GM10266 (cell line): ENCODE measurements around the gene ITK.
"Not testable (repeated sequence)": the region's sequence is repeated elsewhere in the genome, so short reads cannot be mapped to it uniquely, and the experiment has no call there.

ENCODE experiments used
- DNase-seq: peaks from one replicate; pipeline ENCODE4 v3.0.0; 2012; ENCODE audit errors: extremely low spot score
- CTCF ChIP-seq: IDR thresholded peaks from 2 replicates; pipeline ENCODE4 v1.5.1; 2012; ENCODE audit warnings: mild to moderate bottlenecking, low read depth; ENCODE audit not compliant: control insufficient read depth, insufficient read depth; ENCODE audit errors: missing control alignments

ITK gene

GRCh38 chr5:157233515-157233914, 52.9 kb downstream of the ITK start:
- DNase-seq, result no peak
- no peak for TF ChIP-seq CTCF

- no peak for TF ChIP-seq CTCF
- no peak for DNase-seq
Observed at GRCh38 chr5:157236423-157236822, 55.8 kb downstream of the ITK start.

- no peak for DNase-seq
- TF ChIP-seq CTCF, result no peak
Observed at GRCh38 chr5:157241483-157241882, 60.8 kb downstream of the ITK start.

GRCh38 chr5:157244704-157245103, 64.1 kb downstream of the ITK start:
- DNase-seq, result not testable (repeated sequence)

- no peak for DNase-seq
- no peak for TF ChIP-seq CTCF
Observed at GRCh38 chr5:157245476-157245875, 64.8 kb downstream of the ITK start.

GRCh38 chr5:157245886-157246285, 65.2 kb downstream of the ITK start:
- DNase-seq, result no peak

GRCh38 chr5:157247267-157247666, 66.6 kb downstream of the ITK start:
- TF ChIP-seq CTCF, result no peak
- DNase-seq, result no peak

More at GRCh38 chr5:157245886-157246285, 65.2 kb downstream of the ITK start:
- no peak for TF ChIP-seq CTCF

GRCh38 chr5:157248821-157249470, 68.3 kb downstream of the ITK start:
- no peak for DNase-seq
- TF ChIP-seq CTCF, result no peak
